Measurements from ENCODE around the gene GGPS1.
"Not testable (repeated sequence)": the region's sequence is repeated elsewhere in the genome, so short reads cannot be mapped to it uniquely, and the experiment has no call there.

GGPS1 gene

DNA sequence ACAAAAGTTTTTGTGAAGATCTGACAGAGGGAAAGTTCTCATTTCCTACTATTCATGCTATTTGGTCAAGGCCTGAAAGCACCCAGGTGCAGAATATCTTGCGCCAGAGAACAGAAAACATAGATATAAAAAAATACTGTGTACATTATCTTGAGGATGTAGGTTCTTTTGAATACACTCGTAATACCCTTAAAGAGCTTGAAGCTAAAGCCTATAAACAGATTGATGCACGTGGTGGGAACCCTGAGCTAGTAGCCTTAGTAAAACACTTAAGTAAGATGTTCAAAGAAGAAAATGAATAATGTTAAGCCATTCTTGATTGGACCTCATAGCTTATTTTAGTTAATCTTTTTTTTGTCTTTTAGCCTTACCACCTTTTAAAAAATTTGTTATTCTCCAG lies 14.1 kb downstream of the GGPS1 start:
- no peak for DNase-seq

- no peak for DNase-seq
These were observed 15.4 kb downstream of the GGPS1 start for GRCh38 chr1:235343726-235344125.

DNA sequence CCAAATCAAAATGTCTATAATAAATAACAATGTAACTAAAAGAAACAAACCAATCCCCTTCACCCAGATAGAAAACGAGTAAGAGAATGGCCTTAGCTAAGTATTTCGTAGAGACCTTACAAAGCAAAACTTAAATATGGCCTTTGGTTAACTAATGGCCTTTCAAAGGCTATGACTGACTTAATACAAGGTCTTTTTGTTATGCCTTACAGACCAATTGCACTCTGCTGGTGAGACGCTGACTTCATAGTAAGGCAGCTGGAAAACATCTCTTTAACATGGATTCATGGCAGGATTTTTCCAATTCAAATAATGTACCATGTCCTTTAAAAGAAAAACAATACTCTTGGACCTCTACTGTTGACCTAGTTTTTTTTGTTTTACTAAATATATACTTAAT lies 23.1 kb downstream of the GGPS1 start:
- no peak for DNase-seq

DNA sequence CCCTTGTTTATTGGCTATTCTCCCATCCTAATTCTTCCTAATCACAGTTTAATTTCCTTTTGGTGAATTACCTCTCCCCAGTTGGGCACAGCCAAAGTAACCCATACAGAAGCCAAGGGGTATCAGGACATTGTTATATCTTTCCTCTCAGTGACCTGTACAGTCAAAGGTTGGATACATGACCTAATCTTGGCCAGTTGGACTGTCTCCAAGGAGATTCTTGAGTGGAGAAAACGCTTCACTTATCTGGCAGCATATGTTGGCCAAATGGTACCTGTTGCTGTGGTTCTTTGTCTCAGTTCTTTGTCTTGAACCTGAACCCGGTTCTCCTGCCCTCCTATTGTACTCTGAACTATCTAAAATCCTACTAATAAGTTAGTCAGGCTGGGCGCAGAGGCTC lies 23.5 kb downstream of the GGPS1 start:
- DNase-seq = no peak

DNA sequence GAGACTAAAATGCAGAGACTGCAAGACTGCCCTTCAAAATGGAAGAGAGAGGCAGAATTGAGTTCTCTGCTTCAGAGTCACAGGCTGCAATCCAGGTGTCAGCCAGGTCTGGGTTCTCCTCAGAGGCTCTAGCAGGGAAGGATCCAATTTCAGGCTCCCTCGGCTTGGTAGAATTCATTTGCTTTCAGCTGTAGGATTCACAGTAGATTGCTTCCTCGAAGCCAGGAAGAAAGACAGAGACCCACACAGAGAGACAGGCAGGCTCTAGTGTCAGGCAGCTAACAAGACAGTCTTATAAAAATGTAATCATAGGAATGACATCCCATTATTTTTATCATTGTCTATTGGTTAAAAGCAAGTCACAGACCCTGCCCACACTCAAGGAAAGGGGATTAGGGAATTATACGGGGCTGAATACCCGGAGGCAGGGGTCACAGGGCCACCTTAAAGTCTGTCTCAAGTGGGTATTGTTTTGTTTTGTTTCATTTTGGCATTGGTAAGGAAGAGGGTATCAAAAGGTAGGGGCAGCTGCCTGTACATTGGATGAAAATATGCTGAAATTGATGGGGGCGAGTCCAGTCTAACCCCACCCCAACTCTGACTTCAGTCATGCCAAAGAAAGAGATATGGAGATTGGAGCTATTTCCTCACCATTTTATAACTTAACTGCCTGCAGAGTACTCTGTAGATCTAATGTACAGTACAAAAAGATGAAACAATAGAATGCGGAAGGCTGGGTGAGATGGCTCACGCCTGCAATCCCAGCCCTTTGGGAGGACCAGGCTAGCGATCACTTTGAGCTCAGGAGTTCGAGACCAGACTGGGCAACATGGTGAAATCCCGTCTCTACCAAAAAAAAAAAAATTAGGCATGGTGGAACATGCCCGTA lies 29.4 kb downstream of the GGPS1 start:
- DNase-seq = no peak

DNA sequence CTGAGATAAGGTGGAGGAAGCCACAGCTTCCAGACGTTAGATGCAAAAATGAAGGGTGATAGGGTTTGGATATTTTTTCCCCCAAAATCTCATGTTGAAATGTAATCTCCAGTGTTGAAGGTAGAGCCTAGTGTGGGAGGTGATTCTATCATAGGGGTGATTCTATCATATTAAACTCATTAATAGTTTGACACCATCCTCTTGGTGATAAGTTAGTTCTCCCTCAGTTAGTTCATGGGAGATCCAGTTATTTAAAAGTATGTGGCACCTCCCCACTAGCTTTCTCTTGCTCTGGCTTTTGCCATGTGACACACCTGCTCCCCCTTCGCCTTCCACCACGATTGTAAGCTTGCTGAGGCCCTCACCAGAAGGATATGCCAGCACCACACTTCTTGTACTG lies 30.5 kb downstream of the GGPS1 start:
- no peak for DNase-seq

DNA sequence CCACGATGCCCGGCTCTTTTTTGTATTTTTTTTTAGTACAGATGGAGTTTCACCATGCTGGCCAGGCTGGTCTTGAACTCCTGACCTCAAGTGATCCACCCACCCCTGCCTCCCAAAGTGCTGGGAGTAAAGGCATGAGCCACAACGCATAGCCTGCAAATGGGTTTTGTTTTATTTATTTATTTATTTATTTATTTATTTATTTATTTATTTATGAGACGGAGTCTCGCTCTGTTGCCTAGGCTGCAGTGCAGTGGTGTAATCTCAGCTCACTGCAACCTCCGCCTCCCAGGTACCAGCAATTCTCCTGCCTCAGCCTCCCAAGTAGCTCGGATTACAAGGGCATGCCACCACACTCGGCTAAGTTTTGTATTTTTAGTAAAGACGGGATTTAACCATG lies 35.8 kb downstream of the GGPS1 start:
- DNase-seq = not testable (repeated sequence)

DNA sequence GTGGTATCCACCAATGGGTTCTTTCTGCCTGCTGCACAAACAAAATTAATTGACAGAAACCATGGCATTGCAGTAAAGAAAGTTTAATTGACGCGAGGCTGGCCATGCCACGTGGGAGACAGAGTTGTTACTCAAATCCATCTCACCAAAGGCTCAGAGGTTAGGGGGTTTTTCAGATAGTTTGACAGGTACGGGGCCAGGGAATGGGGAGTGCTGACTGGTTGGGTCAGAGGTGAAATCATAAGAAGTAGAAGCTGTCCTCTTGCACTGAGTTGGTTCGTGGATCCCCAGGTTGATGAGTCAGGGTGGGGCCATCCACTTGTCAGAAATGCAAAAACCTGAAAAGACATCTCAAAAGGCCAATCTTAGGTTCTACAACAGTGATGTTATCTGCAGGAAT lies 37.9 kb downstream of the GGPS1 start:
- no peak for DNase-seq

GRCh38 chr1:235367000-235367908 lies 38.9 kb downstream of the GGPS1 start, which contains the start of gene TBCE:
TSS of gene TBCE (plus strand) at chr1:235367427. CDS start at chr1:235380050, 12,623 bp downstream.
- peak; percentile 86 for DNase-seq

- no peak for DNase-seq
These were observed 40.1 kb downstream of the GGPS1 start for GRCh38 chr1:235368428-235368827.

GRCh38 chr1:235369802-235370201 lies 41.4 kb downstream of the GGPS1 start:
- DNase-seq = no peak

DNA sequence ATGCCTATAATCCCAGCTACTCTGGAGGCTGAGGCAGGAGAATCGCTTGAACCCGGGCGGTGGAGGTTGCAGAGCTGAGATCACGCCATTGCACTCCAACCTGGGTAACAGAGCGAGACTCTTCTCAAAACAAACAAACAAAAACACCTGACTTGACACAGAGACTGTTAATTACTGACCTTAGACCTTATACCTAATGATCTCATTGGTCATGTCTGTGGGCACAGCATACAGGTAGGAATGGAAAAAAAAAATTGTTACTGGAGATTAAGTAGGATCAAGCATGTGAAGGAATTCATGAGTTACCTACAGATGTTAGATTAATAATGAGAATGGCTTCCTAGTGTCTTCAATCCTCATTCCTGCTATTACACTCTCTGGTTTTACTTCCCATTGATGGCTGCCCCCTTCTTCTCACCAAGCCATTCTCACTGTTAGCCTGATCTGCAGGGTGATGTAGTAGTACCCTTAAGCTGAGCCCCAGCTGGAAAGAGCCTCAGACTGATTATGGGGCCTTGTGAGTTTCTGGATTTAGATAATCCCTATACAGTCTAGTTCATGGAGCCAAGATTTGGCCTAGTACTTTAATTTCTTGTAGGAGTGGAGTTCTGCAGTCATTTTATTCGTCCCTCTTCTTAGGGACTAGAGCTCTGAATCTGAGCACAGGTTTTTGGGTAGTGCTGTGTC lies 47.7 kb downstream of the GGPS1 start:
- DNase-seq = no peak

GRCh38 chr1:235378134-235378735 lies 49.9 kb downstream of the GGPS1 start:
- not testable (repeated sequence) for DNase-seq

GRCh38 chr1:235381955-235382739 lies 53.8 kb downstream of the GGPS1 start:
- not testable (repeated sequence) for DNase-seq

DNA sequence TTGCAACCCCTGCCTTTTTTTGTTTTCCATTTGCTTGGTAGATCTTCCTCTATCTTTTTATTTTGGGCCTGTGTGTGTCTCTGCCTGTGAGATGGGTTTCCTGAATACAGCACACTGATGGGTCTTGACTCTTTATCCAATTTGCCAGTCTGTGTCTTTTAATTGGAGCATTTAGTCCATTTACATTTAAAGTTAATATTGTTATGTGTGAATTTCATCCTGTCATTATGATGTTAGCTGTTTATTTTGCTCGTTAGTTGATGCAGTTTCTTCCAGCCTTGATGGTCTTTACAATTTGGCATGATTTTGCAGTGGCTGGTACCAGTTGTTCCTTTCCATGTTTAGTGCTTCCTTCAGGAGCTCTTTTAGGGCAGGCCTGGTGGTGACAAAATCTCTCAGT lies 57.3 kb downstream of the GGPS1 start:
- DNase-seq = not testable (repeated sequence)

GRCh38 chr1:235391874-235392273 lies 63.5 kb downstream of the GGPS1 start:
- no peak for DNase-seq

All from CD4-positive, alpha-beta T cell treated with Interleukin-10 for 1 hour (primary cell).